PC-3 (cell line): ENCODE data around the gene TMEM185B. TPM values are rescaled to one million over a fixed set of nuclear protein-coding genes. Genes with fewer than 3 reads are reported as not detected.

Source experiments
- ATAC-seq: fragments of 200-7000 bp; cut with Tn5 transposase; 2 replicates; pipeline ENCODE4 v1.9.1; 2020; ENCODE audit warnings: mild to moderate bottlenecking, moderate library complexity
- BruUV-seq: library from RNA; stranded (reverse); fragments of 400-500 nt; replicated peaks from 2 replicates; lab custom pipeline; 2021; lab: Mats Ljungman, UMichigan
- CTCF ChIA-PET: fragments of 300-600 bp; sonication (Branson Sonifier 250); formaldehyde crosslinking; loops from one replicate; lab custom pipeline; 2022; ENCODE audit warnings: antibody characterized with exemption; lab: Charles Lee
- POLR2A ChIA-PET: fragments of 300-600 bp; sonication (Branson Sonifier 250); formaldehyde crosslinking; loops from one replicate; lab custom pipeline; 2022; ENCODE audit warnings: antibody characterized with exemption; ENCODE audit not compliant: unreplicated experiment; lab: Charles Lee
- DNase-seq: peaks from one replicate; pipeline ENCODE4 v3.0.0-alpha.2; 2015
- H2AFZ ChIP-seq: fragments of 300-600 bp; sonication (generic); 2 replicates; pipeline ENCODE4 v1.6.0; 2016; ENCODE audit warnings: antibody characterized with exemption, low read length
- H3F3A ChIP-seq: fragments of 300-600 bp; sonication (generic); one replicate; pipeline ENCODE4 v1.6.0; 2017; ENCODE audit warnings: antibody characterized with exemption, low read length, control low read depth, mild to moderate bottlenecking; ENCODE audit not compliant: unreplicated experiment
- H3K27ac ChIP-seq: fragments of 300-600 bp; sonication (generic); 2 replicates; pipeline ENCODE4 v1.5.1; 2016; ENCODE audit warnings: mild to moderate bottlenecking, low read length
- H3K27me3 ChIP-seq: fragments of 300-600 bp; sonication (generic); 2 replicates; pipeline ENCODE4 v1.6.1; 2016; ENCODE audit warnings: low read length, mixed read lengths
- H3K36me3 ChIP-seq: fragments of 300-600 bp; sonication (generic); 2 replicates; pipeline ENCODE4 v1.6.1; 2016; ENCODE audit warnings: low read depth, mixed run types, low read length, mixed read lengths
- H3K4me1 ChIP-seq: fragments of 300-600 bp; sonication (generic); 2 replicates; pipeline ENCODE4 v1.5.1; 2016; ENCODE audit warnings: low read length; ENCODE audit not compliant: insufficient read depth
- H3K4me2 ChIP-seq: fragments of 300-600 bp; sonication (generic); 2 replicates; pipeline ENCODE4 v1.6.0; 2016; ENCODE audit warnings: low read length
- H3K4me3 ChIP-seq: fragments of 300-600 bp; sonication (generic); 2 replicates; pipeline ENCODE4 v1.5.1; 2016; ENCODE audit warnings: mild to moderate bottlenecking, low read length, mixed read lengths
- H3K79me2 ChIP-seq: fragments of 300-600 bp; sonication (generic); 2 replicates; pipeline ENCODE4 v1.6.1; 2017; ENCODE audit warnings: low read length, mixed read lengths
- H3K9ac ChIP-seq: fragments of 300-600 bp; sonication (generic); 2 replicates; pipeline ENCODE4 v1.6.0; 2016; ENCODE audit warnings: mild to moderate bottlenecking, low read length
- H3K9me2 ChIP-seq: fragments of 300-600 bp; sonication (generic); replicated peaks from 2 replicates; pipeline ENCODE4 v1.6.1; 2016; ENCODE audit warnings: mixed run types, low read length, mixed read lengths
- H3K9me3 ChIP-seq: fragments of 300-600 bp; sonication (generic); 2 replicates; pipeline ENCODE4 v1.6.1; 2016; ENCODE audit warnings: low read length, mixed read lengths
- H4K20me1 ChIP-seq: fragments of 300-600 bp; sonication (generic); 2 replicates; pipeline ENCODE4 v1.6.1; 2016; ENCODE audit warnings: low read length, mixed read lengths
- EZH2 ChIP-seq: fragments of 300-600 bp; sonication (generic); IDR thresholded peaks from one replicate; pipeline ENCODE4 v1.6.1; 2017; ENCODE audit warnings: antibody characterized with exemption, mild to moderate bottlenecking, low read length; ENCODE audit not compliant: unreplicated experiment
- EZH2phosphoT487 ChIP-seq: fragments of 300-600 bp; sonication (generic); IDR thresholded peaks from 2 replicates; pipeline ENCODE4 v1.6.1; 2018; ENCODE audit warnings: mild to moderate bottlenecking, antibody characterized with exemption, low read length, borderline replicate concordance
- intact Hi-C: fragments of 100-400 bp; cut with micrococcal nuclease; formaldehyde crosslinking; loops from 2 replicates; pipeline ENCODE4 v1.9.0; 2023
- total RNA-seq: library from RNA; depleted of rRNA; stranded (reverse); fragments of >200 nt; gene quantifications from 2 replicates; pipeline ENCODE4 v1.2.3, GENCODE V29; 2014
- TF ChIP-seq, protein P1 (sequence below): fragments of 300-600 bp; sonication (generic); conservative IDR thresholded peaks from 2 replicates; pipeline ENCODE4 v1.5.1; 2017; ENCODE audit warnings: antibody characterized with exemption, low read depth, mild to moderate bottlenecking, low read length

Gene TMEM185B
- total RNA-seq, 1 experiment from 2014 or later, result 67.5 TPM

DNA sequence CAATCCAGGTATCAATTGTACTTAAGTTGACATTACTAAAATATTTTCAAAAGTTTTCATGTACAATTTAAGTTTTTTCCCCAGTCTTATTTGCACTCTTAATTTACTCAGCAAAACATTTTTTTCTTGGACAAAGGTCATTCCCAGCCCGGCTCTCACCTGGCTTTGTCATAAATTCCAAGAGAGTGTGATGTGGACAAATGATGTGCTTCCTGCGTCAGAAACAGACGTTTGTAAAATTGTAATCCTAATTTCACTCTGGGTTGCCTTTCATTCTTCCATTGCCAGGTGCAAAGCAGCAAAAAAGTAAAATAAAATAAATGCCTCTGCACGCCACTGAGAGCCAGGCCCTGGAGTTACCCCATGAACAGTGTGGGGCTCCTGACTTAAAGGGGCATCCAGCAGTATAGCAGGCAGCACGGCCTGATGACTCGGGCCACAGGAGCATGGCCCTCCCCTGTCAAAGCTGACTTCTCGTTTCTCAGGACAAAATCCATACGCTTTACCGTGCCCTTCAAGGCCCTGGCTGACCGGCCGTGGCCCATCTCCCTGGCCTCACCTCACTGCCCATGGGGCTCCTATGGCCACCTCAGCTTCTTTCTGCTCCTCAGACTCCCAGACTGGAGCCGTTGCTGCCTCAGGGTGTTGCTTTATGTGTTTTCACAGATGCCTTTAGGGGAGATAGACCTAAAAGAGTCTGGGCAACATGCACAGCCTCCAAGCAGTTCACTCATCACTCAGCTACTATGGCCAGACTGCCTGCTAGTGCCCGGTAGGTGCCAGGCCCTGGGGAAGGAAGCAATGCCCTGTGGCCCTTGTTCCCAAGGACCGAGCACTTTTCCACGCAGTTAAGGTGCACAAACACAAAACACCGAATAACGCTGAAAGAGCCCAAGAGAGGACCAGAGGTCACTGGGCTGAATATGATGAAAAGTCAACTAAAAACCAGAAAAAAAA is 7.6 kb upstream of the TMEM185B start:
- H3K4me2 ChIP-seq, result peak overlapping the region; percentile 26; the same call in 1 of the 2 replicates
- H3K27me3 ChIP-seq, result no peaks in the 10 kb centered on the region
- BruUV-seq, result no TSS peak
- H3K36me3 ChIP-seq, result no peaks in the 10 kb centered on the region
- H3K27ac ChIP-seq, result peak overlapping the region; percentile 32
- TF ChIP-seq EZH2phosphoT487 (no peak), EZH2 (no peak)
- TF ChIP-seq, protein P1, sequence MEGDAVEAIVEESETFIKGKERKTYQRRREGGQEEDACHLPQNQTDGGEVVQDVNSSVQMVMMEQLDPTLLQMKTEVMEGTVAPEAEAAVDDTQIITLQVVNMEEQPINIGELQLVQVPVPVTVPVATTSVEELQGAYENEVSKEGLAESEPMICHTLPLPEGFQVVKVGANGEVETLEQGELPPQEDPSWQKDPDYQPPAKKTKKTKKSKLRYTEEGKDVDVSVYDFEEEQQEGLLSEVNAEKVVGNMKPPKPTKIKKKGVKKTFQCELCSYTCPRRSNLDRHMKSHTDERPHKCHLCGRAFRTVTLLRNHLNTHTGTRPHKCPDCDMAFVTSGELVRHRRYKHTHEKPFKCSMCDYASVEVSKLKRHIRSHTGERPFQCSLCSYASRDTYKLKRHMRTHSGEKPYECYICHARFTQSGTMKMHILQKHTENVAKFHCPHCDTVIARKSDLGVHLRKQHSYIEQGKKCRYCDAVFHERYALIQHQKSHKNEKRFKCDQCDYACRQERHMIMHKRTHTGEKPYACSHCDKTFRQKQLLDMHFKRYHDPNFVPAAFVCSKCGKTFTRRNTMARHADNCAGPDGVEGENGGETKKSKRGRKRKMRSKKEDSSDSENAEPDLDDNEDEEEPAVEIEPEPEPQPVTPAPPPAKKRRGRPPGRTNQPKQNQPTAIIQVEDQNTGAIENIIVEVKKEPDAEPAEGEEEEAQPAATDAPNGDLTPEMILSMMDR, result no peak
- H3F3A ChIP-seq, result no peaks in the 10 kb centered on the region
- CTCF ChIA-PET, result interaction anchor here (0.8 to 1.3 kb wide), 2 partner anchors 19 to 83 kb away, joined by 3 to 5 read pairs; no protein-coding TSS in a partner anchor
- DNase-seq (peak; percentile 25), ATAC-seq (no peak)
- peak overlapping the region; percentile 3; the same call in 1 of the 2 replicates for H3K9ac ChIP-seq
- no peaks in the 10 kb centered on the region for H3K9me3 ChIP-seq
- intact Hi-C loops, result no loop called here
- H3K4me1 ChIP-seq, result peaks cover 46% of the 10 kb centered on the region
- POLR2A ChIA-PET, result no interaction called here
- H2AFZ ChIP-seq, result 0 out of 2 replicates have a peak overlapping the region, but pooled peaks have one; percentile 38
- no peaks in the 10 kb centered on the region for H3K79me2 ChIP-seq
- H3K4me3 ChIP-seq, result no peak overlapping the region
- H4K20me1 ChIP-seq, result no peaks in the 10 kb centered on the region
- H3K9me2 ChIP-seq, result no peaks in the 10 kb centered on the region

DNA sequence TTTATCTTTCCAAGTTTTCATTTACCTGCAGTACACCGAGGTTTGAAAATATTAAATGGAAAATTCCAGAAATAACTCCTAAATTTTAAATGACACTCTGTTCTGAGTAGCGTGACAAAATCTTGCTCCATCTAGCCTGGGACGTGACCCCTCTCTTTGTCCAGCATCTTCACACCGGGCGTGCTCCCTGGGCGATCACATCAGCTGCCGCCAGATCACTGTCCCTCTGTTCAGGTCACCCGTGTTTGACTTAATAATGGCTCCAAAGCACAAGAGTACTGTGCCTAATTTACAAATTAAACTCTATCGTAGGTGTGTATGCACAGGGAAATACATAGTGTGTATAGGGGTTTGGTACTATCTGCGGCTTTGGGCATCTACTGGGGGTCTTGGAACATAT is 6.1 kb upstream of the TMEM185B start:
- no peaks in the 10 kb centered on the region for H3K36me3 ChIP-seq
- BruUV-seq, result no TSS peak
- intact Hi-C loops, result loop anchor here (2.0 kb wide), 1 partner anchor 57 kb away; no protein-coding TSS in a partner anchor
- no peaks in the 10 kb centered on the region for H3K79me2 ChIP-seq
- H3K27me3 ChIP-seq, result no peaks in the 10 kb centered on the region
- H3K27ac ChIP-seq, result no peak overlapping the region
- H3F3A ChIP-seq, result no peaks in the 10 kb centered on the region
- ATAC-seq, result no peak
- H3K4me2 ChIP-seq, result peak overlapping the region; percentile 16; the same call in 1 of the 2 replicates
- H3K9me3 ChIP-seq, result no peaks in the 10 kb centered on the region
- peak overlapping the region; percentile 19; the same call in 1 of the 2 replicates for H2AFZ ChIP-seq
- ChIA-PET CTCF (interaction anchor here (0.7 kb wide), 1 partner anchor 85 kb away, joined by 3 read pairs; no protein-coding TSS in a partner anchor), POLR2A (no interaction called here)
- peaks cover 47% of the 10 kb centered on the region for H3K4me1 ChIP-seq
- no peaks in the 10 kb centered on the region for H3K9me2 ChIP-seq
- H3K4me3 ChIP-seq, result no peak overlapping the region
- no peak overlapping the region for H3K9ac ChIP-seq
- H4K20me1 ChIP-seq, result no peaks in the 10 kb centered on the region
- TF ChIP-seq EZH2 (no peak), EZH2phosphoT487 (no peak)
- TF ChIP-seq, protein P1, result no peak
- DNase-seq, result no peak
